IMR-90 (cell line): ENCODE measurements around the gene WRAP53. TPM values are rescaled to one million over a fixed set of nuclear protein-coding genes. Genes with fewer than 3 reads are reported as not detected.

Source experiments
- ATAC-seq: fragments of 200-7000 bp; cut with Tn5 transposase; 2 replicates; pipeline ENCODE4 v1.9.1; 2020; ENCODE audit warnings: low read depth, mild to moderate bottlenecking, moderate library complexity
- BruUV-seq: library from RNA; stranded (reverse); fragments of 400-500 nt; replicated peaks from 2 replicates; lab custom pipeline; 2021; lab: Mats Ljungman, UMichigan
- CTCF ChIA-PET: fragments of 300-600 bp; formaldehyde crosslinking; extraction: SDS; loops from one replicate; lab custom pipeline; 2021; ENCODE audit warnings: antibody characterized with exemption; lab: Yijun Ruan, JAX
- POLR2A ChIA-PET: fragments of 300-600 bp; sonication (Branson Sonifier 250); formaldehyde crosslinking; loops from one replicate; lab custom pipeline; 2022; ENCODE audit warnings: antibody characterized with exemption; ENCODE audit not compliant: unreplicated experiment; lab: Charles Lee
- DNase-seq: peaks from one replicate; pipeline ENCODE4 v3.0.0; 2013
- H2AFZ ChIP-seq: replicated peaks from 2 replicates; pipeline ENCODE3; 2013; ENCODE audit warnings: low read length, mild to moderate bottlenecking; ENCODE audit not compliant: poor library complexity
- H2AK5ac ChIP-seq: 2 replicates; pipeline ENCODE4 v1.6.1; 2013; ENCODE audit warnings: low read depth, low read length, inconsistent platforms
- H2AK9ac ChIP-seq: replicated peaks from 2 replicates; pipeline ENCODE3; 2013; ENCODE audit warnings: mild to moderate bottlenecking, low read depth, low read length, moderate library complexity; ENCODE audit not compliant: poor library complexity
- H2BK120ac ChIP-seq: 2 replicates; pipeline ENCODE4 v1.6.1; 2013; ENCODE audit warnings: low read depth, low read length, inconsistent platforms
- H2BK15ac ChIP-seq: 3 replicates; pipeline ENCODE4 v1.6.1; 2013; ENCODE audit warnings: low read depth, low read length, inconsistent platforms
- H2BK20ac ChIP-seq: 2 replicates; pipeline ENCODE4 v1.6.1; 2013; ENCODE audit warnings: low read depth, mild to moderate bottlenecking, inconsistent platforms, low read length, moderate library complexity
- H2BK5ac ChIP-seq: 2 replicates; pipeline ENCODE4 v1.6.1; 2013; ENCODE audit warnings: mild to moderate bottlenecking, low read depth, low read length, inconsistent platforms; ENCODE audit not compliant: poor library complexity, severe bottlenecking
- H3K14ac ChIP-seq: replicated peaks from 2 replicates; pipeline ENCODE4 v1.6.1; 2013; ENCODE audit warnings: low read depth, low read length, inconsistent platforms
- H3K18ac ChIP-seq: 2 replicates; pipeline ENCODE4 v1.6.1; 2013; ENCODE audit warnings: low read depth, low read length, control low read depth
- H3K23ac ChIP-seq: 2 replicates; pipeline ENCODE4 v1.6.1; 2013; ENCODE audit warnings: low read depth, low read length, inconsistent platforms
- H3K27ac ChIP-seq: 2 replicates; pipeline ENCODE4 v1.5.1; 2013; ENCODE audit warnings: mild to moderate bottlenecking, control low read depth, low read length; ENCODE audit not compliant: insufficient read depth
- H3K27me3 ChIP-seq: 2 replicates; pipeline ENCODE4 v1.6.1; 2013; ENCODE audit warnings: low read length; ENCODE audit not compliant: control insufficient read depth, insufficient read depth
- H3K36me3 ChIP-seq: 2 replicates; pipeline ENCODE4 v1.6.1; 2013; ENCODE audit warnings: low read length, mixed read lengths; ENCODE audit not compliant: control insufficient read depth, insufficient read depth
- H3K4ac ChIP-seq: 2 replicates; pipeline ENCODE4 v1.6.1; 2013; ENCODE audit warnings: low read depth, low read length, inconsistent platforms
- H3K4me1 ChIP-seq: 2 replicates; pipeline ENCODE4 v1.6.1; 2013; ENCODE audit warnings: low read length, mixed read lengths; ENCODE audit not compliant: control insufficient read depth, insufficient read depth
- H3K4me2 ChIP-seq: 2 replicates; pipeline ENCODE4 v1.6.1; 2013; ENCODE audit warnings: low read depth, mild to moderate bottlenecking, control low read depth, low read length, moderate library complexity
- H3K4me3 ChIP-seq: 2 replicates; pipeline ENCODE4 v1.5.1; 2013; ENCODE audit warnings: low read depth, mild to moderate bottlenecking, control low read depth, low read length, moderate library complexity; ENCODE audit not compliant: insufficient read depth
- H3K56ac ChIP-seq: 2 replicates; pipeline ENCODE4 v1.6.1; 2013; ENCODE audit warnings: low read length, inconsistent platforms; ENCODE audit not compliant: insufficient read depth; ENCODE audit errors: extremely low read depth
- H3K79me1 ChIP-seq, 2 experiments: 2 replicates each; pipeline ENCODE4 v1.6.1; 2013; ENCODE audit warnings: low read length in 2 of 2, inconsistent platforms in 1 of 2, low read depth in 1 of 2
- H3K9ac ChIP-seq: 2 replicates; pipeline ENCODE4 v1.6.1; 2013; ENCODE audit warnings: low read depth, low read length, control low read depth
- H3K9me1 ChIP-seq: 2 replicates; pipeline ENCODE4 v1.6.1; 2013; ENCODE audit warnings: low read length, inconsistent platforms; ENCODE audit not compliant: insufficient read depth
- H3K9me3 ChIP-seq: 2 replicates; pipeline ENCODE4 v1.6.1; 2013; ENCODE audit warnings: low read length; ENCODE audit not compliant: control insufficient read depth, insufficient read depth
- H4K20me1 ChIP-seq: 2 replicates; pipeline ENCODE4 v1.6.1; 2013; ENCODE audit warnings: low read length, inconsistent platforms; ENCODE audit not compliant: insufficient read depth
- H4K5ac ChIP-seq: 2 replicates; pipeline ENCODE4 v1.6.1; 2013; ENCODE audit warnings: mild to moderate bottlenecking, low read depth, low read length, control low read depth
- H4K8ac ChIP-seq, 2 experiments: 2 replicates each; pipeline ENCODE4 v1.6.1; 2013; ENCODE audit warnings: low read depth in 2 of 2, low read length in 2 of 2, control low read depth in 1 of 2, inconsistent platforms in 1 of 2
- H4K91ac ChIP-seq: 2 replicates; pipeline ENCODE4 v1.6.1; 2013; ENCODE audit warnings: low read depth, low read length, inconsistent platforms; ENCODE audit not compliant: insufficient read depth
- BHLHE40 ChIP-seq: fragments of 150-350 bp; IDR thresholded peaks from 2 replicates; pipeline ENCODE4 v1.6.1; 2016; ENCODE audit warnings: mild to moderate bottlenecking, low read depth, low read length
- CHD1 ChIP-seq: IDR thresholded peaks from 2 replicates; pipeline ENCODE4 v1.6.1; 2012; ENCODE audit warnings: low read depth, low read length, improper control_type of control experiment
- CTCF ChIP-seq: conservative IDR thresholded peaks from 2 replicates; pipeline ENCODE4 v1.5.1; 2012; ENCODE audit warnings: mild to moderate bottlenecking, low read depth, low read length, improper control_type of control experiment
- ELK1 ChIP-seq: fragments of 150-350 bp; IDR thresholded peaks from 2 replicates; pipeline ENCODE4 v1.6.1; 2016; ENCODE audit warnings: low read depth, mild to moderate bottlenecking, low read length, moderate library complexity, borderline replicate concordance
- FOS ChIP-seq: fragments of 150-350 bp; IDR thresholded peaks from 2 replicates; pipeline ENCODE4 v1.6.1; 2016; ENCODE audit warnings: low read depth, low read length
- MAFK ChIP-seq: IDR thresholded peaks from 2 replicates; pipeline ENCODE4 v1.6.1; 2012; ENCODE audit warnings: low read depth, low read length, improper control_type of control experiment
- MAZ ChIP-seq: IDR thresholded peaks from 2 replicates; pipeline ENCODE4 v1.6.1; 2012; ENCODE audit warnings: low read depth, mild to moderate bottlenecking, low read length, improper control_type of control experiment, moderate library complexity, borderline replicate concordance
- NFE2L2 ChIP-seq: fragments of 150-350 bp; IDR thresholded peaks from 2 replicates; pipeline ENCODE4 v1.6.1; 2016; ENCODE audit warnings: low read depth, mild to moderate bottlenecking, low read length
- RAD21 ChIP-seq: IDR thresholded peaks from 2 replicates; pipeline ENCODE4 v1.6.1; 2012; ENCODE audit warnings: low read length, improper control_type of control experiment
- WGBS, 2 experiments: methylation state at CpG; one replicate each; pipeline versions ENCODE4 v1.1.5 to v1.1.7; 2013; ENCODE audit warnings: missing lambda C conversion rate in 2 of 2; ENCODE audit not compliant: insufficient read length in 1 of 2; ENCODE audit errors: extremely low coverage in 2 of 2; 5-methylcytosine and 5-hydroxymethylcytosine counted together
- dilution Hi-C: fragments of 300-500 bp; cut with HindIII; formaldehyde crosslinking; loops from one replicate; pipeline ENCODE4 v1.14.3; 2018; ENCODE audit warnings: low sequenced_read_pairs; ENCODE audit not compliant: unreplicated experiment
- in situ Hi-C: fragments of 300-500 bp; cut with MboI; formaldehyde crosslinking; loops from 3 replicates; pipeline ENCODE4 v1.14.3; 2019; ENCODE audit warnings: low sequenced_read_pairs, inconsistent platforms, mixed read lengths
- intact Hi-C: fragments of 100-400 bp; cut with micrococcal nuclease; formaldehyde crosslinking; loops from 2 replicates; pipeline ENCODE4 v1.10.0; 2022
- polyA plus RNA-seq, 3 experiments: library from polyadenylated mRNA; depleted of rRNA; stranded (reverse); fragments of >200 nt; gene quantifications; 2 replicates each; pipeline ENCODE4 v1.2.3, GENCODE V29; 2012; ENCODE audit warnings: low replicate concordance in 1 of 3
- total RNA-seq: library from RNA; depleted of rRNA; stranded (reverse); fragments of >200 nt; gene quantifications from 2 replicates; pipeline ENCODE4 v1.2.3, GENCODE V29; 2012

WRAP53 gene
- total and polyA plus RNA-seq, 2 of the 4 experiments (the other 2 are of a cell fraction) = 6.6 to 9.5 TPM

GRCh38 chr17:7714721-7715594 lies 26.7 kb downstream of the WRAP53 start (continued):
- TF ChIP-seq FOS = no peak

GRCh38 chr17:7715936-7716886 lies 27.9 kb downstream of the WRAP53 start:
- H3K14ac ChIP-seq = 0 out of 2 replicates have a peak overlapping the region, but pooled peaks have one; percentile 12
- peak overlapping the region; percentile 60 for H3K9ac ChIP-seq
- BruUV-seq = no TSS peak
- peak overlapping the region; percentile 52 for H4K5ac ChIP-seq
- H2AK5ac ChIP-seq = peak overlapping the region; percentile 5; the same call in 1 of the 2 replicates
- no peaks in the 10 kb centered on the region for H3K9me3 ChIP-seq
- dilution Hi-C loops = no loop called here
- ATAC-seq (no peak), DNase-seq (no peak)
- peak overlapping the region; percentile 57 for H2AK9ac ChIP-seq
- H2BK20ac ChIP-seq = no peak overlapping the region
- H2BK15ac ChIP-seq = 0 out of 3 replicates have a peak overlapping the region, but pooled peaks have one; percentile 14
- no CpG with 5 or more reads among the region's 20 CpGs for WGBS, 2 experiments
- in situ Hi-C loops = no loop called here
- peak overlapping the region; percentile 1 for H3K4ac ChIP-seq
- peak overlapping the region; percentile 4; the same call in 1 of the 2 replicates for H4K91ac ChIP-seq
- no peaks in the 10 kb centered on the region for H3K79me1 ChIP-seq
- H3K4me3 ChIP-seq = peak overlapping the region; percentile 73
- CTCF ChIA-PET = interaction anchor here (0.6 to 1.4 kb wide), 3 partner anchors 26 to 51 kb away, joined by 3 to 5 read pairs (median 4); partner anchors contain the start of genes TP53 and WRAP53
- no peak overlapping the region for H3K23ac ChIP-seq
- no peak overlapping the region for H2BK120ac ChIP-seq
- peaks cover 72% of the 10 kb centered on the region for H3K27me3 ChIP-seq
- POLR2A ChIA-PET = no interaction called here
- intact Hi-C loops = no loop called here
- peak overlapping the region; percentile 98 for H2AFZ ChIP-seq
- no peak overlapping the region for H3K56ac ChIP-seq
- no peaks in the 10 kb centered on the region for H3K36me3 ChIP-seq
- peaks cover 5% of the 10 kb centered on the region; the same call in 1 of the 2 replicates for H3K4me1 ChIP-seq
- peak overlapping the region; percentile 86 for H3K4me2 ChIP-seq
- peak overlapping the region; percentile 59 to 91; a peak in 2 of 4 replicates for H4K8ac ChIP-seq
- no peak overlapping the region for H3K27ac ChIP-seq
- TF ChIP-seq MAZ (no peak), RAD21 (no peak), ELK1 (no peak), BHLHE40 (no peak), CHD1 (no peak), MAFK (no peak), CTCF (no peak), NFE2L2 (no peak)
- H3K9me1 ChIP-seq = 0 out of 2 replicates have a peak, but pooled peaks cover 4% of the 10 kb centered on the region
- no peak overlapping the region for H2BK5ac ChIP-seq
- no peaks in the 10 kb centered on the region; the same call in 1 of the 2 replicates for H4K20me1 ChIP-seq
- no peak overlapping the region for H3K18ac ChIP-seq
